Measurements from ENCODE around the gene SHC2. TPM values are rescaled to one million over a fixed set of nuclear protein-coding genes. Genes with fewer than 3 reads are reported as not detected.

SHC2 gene
- total RNA-seq, 1 experiment from 2014 or later = 2.4 TPM

- H3K27ac Mint-ChIP-seq (ENCODE audit: unreplicated experiment) = no peak overlapping the region
- H3K27me3 ChIP-seq (replicated peaks; ENCODE audit: control insufficient read depth, insufficient read depth, low read length) = no peaks in the 10 kb centered on the region
- peaks cover 4% of the 10 kb centered on the region for H3K36me3 Mint-ChIP-seq (ENCODE audit: insufficient read depth, unreplicated experiment)
- DNase-seq = no peak
- TF ChIP-seq CTCF (IDR thresholded peaks at IDR 0.05; ENCODE audit: insufficient read depth in 1 of 2, low read depth in 1 of 2, low read length in 1 of 2, severe bottlenecking in 1 of 2, unreplicated experiment in 1 of 2) = no peak
- no peaks in the 10 kb centered on the region for H3K4me1 ChIP-seq
- peaks cover 7% of the 10 kb centered on the region for H3K9me3 Mint-ChIP-seq (ENCODE audit: unreplicated experiment)
- BruUV-seq (replicated peaks) = no TSS peak
- H3K27me3 Mint-ChIP-seq (ENCODE audit: insufficient read depth, unreplicated experiment) = no peaks in the 10 kb centered on the region
- H3K4me1 Mint-ChIP-seq (ENCODE audit: low read depth, unreplicated experiment) = no peaks in the 10 kb centered on the region
- POLR2A ChIA-PET = no interaction called here
- CTCF ChIA-PET = no interaction called here
- H3K4me3 ChIP-seq (ENCODE audit: low read depth, low read length) = no peak overlapping the region
- intact Hi-C loops (cut with micrococcal nuclease; ENCODE audit: unreplicated experiment) = no loop called here
- no peaks in the 10 kb centered on the region for H3K36me3 ChIP-seq (ENCODE audit: control insufficient read depth, insufficient read depth, low read length)
- H3K9me3 ChIP-seq = no peaks in the 10 kb centered on the region
- no peak overlapping the region for H3K4me3 Mint-ChIP-seq (ENCODE audit: unreplicated experiment)
These were observed 14.5 kb upstream of the SHC2 start for GRCh38 chr19:475360-475759.

GRCh38 chr19:474126-475078 is 13.6 kb upstream of the SHC2 start:
- intact Hi-C loops (cut with micrococcal nuclease; ENCODE audit: unreplicated experiment) = no loop called here
- ChIA-PET POLR2A (no interaction called here), CTCF (no interaction called here)
- Mint-ChIP-seq H3K27ac (ENCODE audit: unreplicated experiment) (no peak overlapping the region), H3K4me1 (ENCODE audit: low read depth, unreplicated experiment) (no peaks in the 10 kb centered on the region), H3K27me3 (ENCODE audit: insufficient read depth, unreplicated experiment) (no peaks in the 10 kb centered on the region), H3K4me3 (ENCODE audit: unreplicated experiment) (no peak overlapping the region), H3K9me3 (ENCODE audit: unreplicated experiment) (no peaks in the 10 kb centered on the region), H3K36me3 (ENCODE audit: insufficient read depth, unreplicated experiment) (no peaks in the 10 kb centered on the region)
- no peak for DNase-seq
- no peak overlapping the region for H3K4me3 ChIP-seq (ENCODE audit: low read depth, low read length)
- no TSS peak for BruUV-seq (replicated peaks)
- no peak for TF ChIP-seq CTCF (IDR thresholded peaks at IDR 0.05; ENCODE audit: insufficient read depth in 1 of 2, low read depth in 1 of 2, low read length in 1 of 2, severe bottlenecking in 1 of 2, unreplicated experiment in 1 of 2)
- no peaks in the 10 kb centered on the region for H3K27me3 ChIP-seq (replicated peaks; ENCODE audit: control insufficient read depth, insufficient read depth, low read length)
- H3K36me3 ChIP-seq (ENCODE audit: control insufficient read depth, insufficient read depth, low read length) = no peaks in the 10 kb centered on the region
- no peaks in the 10 kb centered on the region for H3K9me3 ChIP-seq
- H3K4me1 ChIP-seq = no peaks in the 10 kb centered on the region

GRCh38 chr19:472005-472858 is 11.4 kb upstream of the SHC2 start:
- CTCF ChIA-PET = no interaction called here
- intact Hi-C loops (cut with micrococcal nuclease; ENCODE audit: unreplicated experiment) = no loop called here
- Mint-ChIP-seq H3K9me3 (ENCODE audit: unreplicated experiment) (no peaks in the 10 kb centered on the region), H3K27me3 (ENCODE audit: insufficient read depth, unreplicated experiment) (no peaks in the 10 kb centered on the region), H3K4me3 (ENCODE audit: unreplicated experiment) (no peak overlapping the region), H3K27ac (ENCODE audit: unreplicated experiment) (no peak overlapping the region), H3K36me3 (ENCODE audit: insufficient read depth, unreplicated experiment) (no peaks in the 10 kb centered on the region), H3K4me1 (ENCODE audit: low read depth, unreplicated experiment) (no peaks in the 10 kb centered on the region)
- Histone ChIP-seq H3K9me3 (no peaks in the 10 kb centered on the region), H3K4me3 (ENCODE audit: low read depth, low read length) (no peak overlapping the region), H3K36me3 (ENCODE audit: control insufficient read depth, insufficient read depth, low read length) (no peaks in the 10 kb centered on the region), H3K27me3 (replicated peaks; ENCODE audit: control insufficient read depth, insufficient read depth, low read length) (no peaks in the 10 kb centered on the region), H3K4me1 (no peaks in the 10 kb centered on the region)
- no TSS peak for BruUV-seq (replicated peaks)
- POLR2A ChIA-PET = no interaction called here
- no peak for TF ChIP-seq CTCF (IDR thresholded peaks at IDR 0.05; ENCODE audit: insufficient read depth in 1 of 2, low read depth in 1 of 2, low read length in 1 of 2, severe bottlenecking in 1 of 2, unreplicated experiment in 1 of 2)
- no peak for DNase-seq
